Choroid plexus epithelial cell (primary cell): ENCODE measurements around the gene TOX3.

Source experiments
- DNase-seq: peaks from one replicate; pipeline ENCODE4 v3.0.0-alpha.2; 2010; ENCODE audit warnings: low read depth
- H3K4me3 ChIP-seq: 2 replicates; pipeline ENCODE4 v1.5.1; 2011; ENCODE audit warnings: low read depth, mild to moderate bottlenecking, control low read depth, low read length, moderate library complexity
- CTCF ChIP-seq: conservative IDR thresholded peaks from 2 replicates; pipeline ENCODE4 v1.5.1; 2011; ENCODE audit warnings: low read depth, mild to moderate bottlenecking, control low read depth, inconsistent platforms, low read length, moderate library complexity

Gene TOX3

DNA sequence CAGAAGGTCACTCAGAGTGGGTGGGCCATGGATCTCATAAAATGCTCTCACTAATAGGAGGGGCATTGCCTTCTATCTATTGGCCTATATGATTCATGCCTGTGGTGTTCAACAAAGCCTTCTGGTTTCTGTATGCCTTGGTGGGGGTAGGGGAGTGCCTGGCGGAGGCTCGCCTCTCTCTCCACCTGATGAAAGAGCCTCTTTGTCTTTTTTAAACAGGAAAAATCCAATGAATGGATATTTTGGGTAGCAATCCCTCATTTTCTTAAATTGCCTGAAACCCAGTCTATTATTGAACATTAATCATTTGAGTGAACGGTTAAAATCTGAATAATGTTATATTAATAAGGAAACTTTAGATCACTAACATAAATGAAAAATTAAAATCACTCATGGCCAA is 90.6 kb downstream of the TOX3 start:
- DNase-seq: no peak
- TF ChIP-seq CTCF: no peak
- H3K4me3 ChIP-seq: no peak overlapping the region

DNA sequence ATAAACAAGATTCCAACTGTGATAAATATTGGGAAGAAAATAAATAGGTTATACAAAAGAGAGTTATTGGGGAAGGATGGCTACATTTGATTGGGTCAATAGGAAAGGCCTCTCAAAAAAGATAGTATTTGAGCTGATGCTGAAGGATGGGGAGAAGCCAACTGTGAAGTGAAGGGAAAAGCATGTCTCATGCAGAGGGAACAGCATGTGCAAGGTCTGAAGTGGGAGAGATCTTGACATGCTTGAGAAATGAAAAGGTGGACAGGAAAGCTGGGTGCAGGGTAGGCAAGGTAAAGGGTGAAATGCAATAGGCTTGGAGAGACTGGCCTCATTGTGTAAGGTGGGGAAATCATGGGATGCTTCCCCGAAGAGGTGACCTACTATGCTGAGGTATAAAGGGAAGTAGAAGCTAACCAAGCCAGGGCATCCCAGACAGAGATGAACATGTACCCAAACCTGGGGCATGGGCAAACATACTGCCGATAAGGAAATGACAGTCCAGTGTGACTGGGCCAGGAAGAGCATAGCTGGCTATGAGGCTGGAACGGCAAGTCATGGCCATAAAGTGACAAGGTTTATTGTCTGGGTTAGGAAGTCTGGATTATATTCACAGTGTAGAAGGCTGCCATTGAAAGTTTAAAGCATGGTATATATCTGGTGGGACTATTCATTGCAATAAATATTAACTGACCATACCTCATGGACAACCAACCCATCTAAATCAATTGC is 91.2 kb downstream of the TOX3 start:
- TF ChIP-seq CTCF: no peak
- no peak for DNase-seq

GRCh38 chr16:52453644-52454043 is 93.3 kb downstream of the TOX3 start:
- no peak for TF ChIP-seq CTCF
- DNase-seq: no peak
- no peak overlapping the region for H3K4me3 ChIP-seq

More for the DNA sequence above, 91.2 kb downstream of the TOX3 start:
- no peak overlapping the region for H3K4me3 ChIP-seq

DNA sequence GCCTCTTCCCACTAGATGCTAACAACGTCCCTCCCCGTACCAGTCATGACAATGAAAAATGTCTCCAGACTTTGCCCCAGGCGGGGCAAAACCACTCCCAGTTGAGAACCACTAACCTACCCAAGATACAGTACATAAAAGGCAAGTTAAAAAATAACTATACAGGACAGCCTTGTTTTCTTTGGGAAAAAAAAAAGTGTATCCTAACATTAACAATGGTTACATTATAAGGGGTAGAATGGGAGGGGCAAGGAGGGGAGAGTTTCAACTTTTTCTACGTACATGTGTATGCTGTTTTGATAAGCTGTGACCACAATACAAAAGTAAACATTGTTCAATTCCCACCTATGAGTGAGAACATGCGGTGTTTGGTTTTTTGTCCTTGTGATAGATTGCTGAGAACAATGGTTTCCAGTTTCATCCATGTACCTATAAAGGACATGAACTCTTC is 94.9 kb downstream of the TOX3 start:
- DNase-seq: no peak
- no peak for TF ChIP-seq CTCF
- H3K4me3 ChIP-seq: no peak overlapping the region

GRCh38 chr16:52450916-52451315 is 96.0 kb downstream of the TOX3 start:
- no peak for DNase-seq
- TF ChIP-seq CTCF: no peak
- H3K4me3 ChIP-seq: no peak overlapping the region

DNA sequence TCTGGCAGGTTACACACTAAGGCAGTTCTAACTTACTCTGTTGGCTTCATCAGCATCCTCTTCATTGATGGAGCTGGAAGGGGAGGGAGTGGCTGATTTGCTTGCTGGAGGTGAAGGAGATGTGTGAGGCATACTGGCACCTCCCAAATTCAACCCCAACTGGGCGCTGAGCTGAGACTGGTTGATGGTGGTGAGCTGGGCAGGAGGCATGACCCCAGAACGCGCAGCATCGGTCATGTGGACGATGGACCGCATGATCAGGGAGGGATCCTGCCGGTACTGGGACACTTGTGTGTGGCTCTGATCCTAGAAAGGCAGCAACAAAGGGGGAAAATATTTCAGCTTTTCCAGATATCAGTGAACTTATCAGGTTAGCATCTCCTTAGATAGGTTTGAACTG is 96.7 kb downstream of the TOX3 start:
- no peak for TF ChIP-seq CTCF
- H3K4me3 ChIP-seq: no peak overlapping the region
- DNase-seq: no peak

DNA sequence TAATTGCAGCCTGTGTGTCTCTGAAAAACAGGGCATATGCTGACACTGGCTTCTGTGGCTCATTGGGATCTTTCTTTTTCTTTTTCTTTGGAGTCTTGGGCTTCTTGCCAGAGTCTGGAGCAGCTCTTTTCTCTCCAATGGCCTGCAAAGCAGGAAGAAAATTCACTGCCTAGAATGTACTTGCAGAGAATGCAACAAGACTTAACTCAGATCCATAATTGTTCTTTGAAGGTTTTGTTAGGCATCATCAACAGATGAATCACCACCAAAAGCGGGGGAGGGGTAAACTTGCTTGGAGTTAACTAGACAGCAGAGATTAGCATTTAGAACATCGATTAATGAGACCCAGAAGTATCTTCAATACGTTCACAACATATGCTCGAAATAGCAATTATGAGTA is 100.9 kb downstream of the TOX3 start:
- DNase-seq: no peak
- no peak overlapping the region for H3K4me3 ChIP-seq
- no peak for TF ChIP-seq CTCF
